ENCODE measurements around the gene PAX4.

Gene PAX4

GRCh38 chr7:127648986-127649385 lies 31.0 kb upstream of the PAX4 start:
- TF ChIP-seq GATA3 (IDR thresholded peaks at IDR 0.05; ENCODE audit: low read depth, low read length) (peak; percentile 25; the same call in 1 of the 2 replicates), GATA2 (IDR thresholded peaks at IDR 0.05; ENCODE audit: low read depth, low read length) (no peak; the same call in 1 of the 2 replicates)

GRCh38 chr7:127647636-127648035 lies 29.7 kb upstream of the PAX4 start:
- TF ChIP-seq GATA2 (IDR thresholded peaks at IDR 0.05; ENCODE audit: low read depth, low read length) (no peak), GATA3 (IDR thresholded peaks at IDR 0.05; ENCODE audit: low read depth, low read length) (no peak)

GRCh38 chr7:127644484-127644883 lies 26.5 kb upstream of the PAX4 start:
- no peak for TF ChIP-seq GATA3 (IDR thresholded peaks at IDR 0.05; ENCODE audit: low read depth, low read length)
- no peak for TF ChIP-seq GATA2 (IDR thresholded peaks at IDR 0.05; ENCODE audit: low read depth, low read length)

GRCh38 chr7:127638197-127638596 lies 20.3 kb upstream of the PAX4 start:
- TF ChIP-seq GATA2 (IDR thresholded peaks at IDR 0.05; ENCODE audit: low read depth, low read length), result no peak
- no peak for TF ChIP-seq GATA3 (IDR thresholded peaks at IDR 0.05; ENCODE audit: low read depth, low read length)

- TF ChIP-seq GATA2 (IDR thresholded peaks at IDR 0.05; ENCODE audit: low read depth, low read length), result no peak
- no peak for TF ChIP-seq GATA3 (IDR thresholded peaks at IDR 0.05; ENCODE audit: low read depth, low read length)
These were observed 17.8 kb upstream of the PAX4 start for GRCh38 chr7:127635659-127636285.

- TF ChIP-seq GATA3 (IDR thresholded peaks at IDR 0.05; ENCODE audit: low read depth, low read length), result no peak
- TF ChIP-seq GATA2 (IDR thresholded peaks at IDR 0.05; ENCODE audit: low read depth, low read length), result no peak
These were observed 14.5 kb upstream of the PAX4 start for GRCh38 chr7:127632276-127632910.

GRCh38 chr7:127629268-127629854 lies 11.4 kb upstream of the PAX4 start:
- no peak for TF ChIP-seq GATA2 (IDR thresholded peaks at IDR 0.05; ENCODE audit: low read depth, low read length)
- TF ChIP-seq GATA3 (IDR thresholded peaks at IDR 0.05; ENCODE audit: low read depth, low read length), result no peak

- TF ChIP-seq GATA3 (IDR thresholded peaks at IDR 0.05; ENCODE audit: low read depth, low read length) (no peak), GATA2 (IDR thresholded peaks at IDR 0.05; ENCODE audit: low read depth, low read length) (no peak)
These were observed 10.5 kb upstream of the PAX4 start for GRCh38 chr7:127628445-127628844.

GRCh38 chr7:127625331-127625730 lies 7.4 kb upstream of the PAX4 start:
- TF ChIP-seq GATA2 (IDR thresholded peaks at IDR 0.05; ENCODE audit: low read depth, low read length), result no peak
- TF ChIP-seq GATA3 (IDR thresholded peaks at IDR 0.05; ENCODE audit: low read depth, low read length), result no peak

- TF ChIP-seq GATA3 (IDR thresholded peaks at IDR 0.05; ENCODE audit: low read depth, low read length), result no peak
- no peak for TF ChIP-seq GATA2 (IDR thresholded peaks at IDR 0.05; ENCODE audit: low read depth, low read length)
These were observed 2.7 kb upstream of the PAX4 start for GRCh38 chr7:127620406-127621233.

GRCh38 chr7:127619681-127620405 lies 1.9 kb upstream of the PAX4 start:
- TF ChIP-seq GATA3 (IDR thresholded peaks at IDR 0.05; ENCODE audit: low read depth, low read length) (no peak), GATA2 (IDR thresholded peaks at IDR 0.05; ENCODE audit: low read depth, low read length) (no peak)

- no peak for TF ChIP-seq GATA3 (IDR thresholded peaks at IDR 0.05; ENCODE audit: low read depth, low read length)
- TF ChIP-seq GATA2 (IDR thresholded peaks at IDR 0.05; ENCODE audit: low read depth, low read length), result no peak
These were observed 833 bp upstream of the PAX4 start for GRCh38 chr7:127618775-127619174.

GRCh38 chr7:127616724-127617123 lies 1.2 kb downstream of the PAX4 start:
- TF ChIP-seq GATA3 (IDR thresholded peaks at IDR 0.05; ENCODE audit: low read depth, low read length) (no peak), GATA2 (IDR thresholded peaks at IDR 0.05; ENCODE audit: low read depth, low read length) (no peak)

- TF ChIP-seq GATA3 (IDR thresholded peaks at IDR 0.05; ENCODE audit: low read depth, low read length), result no peak
- no peak for TF ChIP-seq GATA2 (IDR thresholded peaks at IDR 0.05; ENCODE audit: low read depth, low read length)
These were observed 5.7 kb downstream of the PAX4 start for GRCh38 chr7:127612263-127612662.
